SKM-1 (cell line): ENCODE measurements around the gene ADAMTSL1.

Source experiments
- DNase-seq: peaks from one replicate; lab custom pipeline; 2025; ENCODE audit not compliant: unreplicated experiment; lab: John Stamatoyannopoulos, UW

The ADAMTSL1 gene

DNA sequence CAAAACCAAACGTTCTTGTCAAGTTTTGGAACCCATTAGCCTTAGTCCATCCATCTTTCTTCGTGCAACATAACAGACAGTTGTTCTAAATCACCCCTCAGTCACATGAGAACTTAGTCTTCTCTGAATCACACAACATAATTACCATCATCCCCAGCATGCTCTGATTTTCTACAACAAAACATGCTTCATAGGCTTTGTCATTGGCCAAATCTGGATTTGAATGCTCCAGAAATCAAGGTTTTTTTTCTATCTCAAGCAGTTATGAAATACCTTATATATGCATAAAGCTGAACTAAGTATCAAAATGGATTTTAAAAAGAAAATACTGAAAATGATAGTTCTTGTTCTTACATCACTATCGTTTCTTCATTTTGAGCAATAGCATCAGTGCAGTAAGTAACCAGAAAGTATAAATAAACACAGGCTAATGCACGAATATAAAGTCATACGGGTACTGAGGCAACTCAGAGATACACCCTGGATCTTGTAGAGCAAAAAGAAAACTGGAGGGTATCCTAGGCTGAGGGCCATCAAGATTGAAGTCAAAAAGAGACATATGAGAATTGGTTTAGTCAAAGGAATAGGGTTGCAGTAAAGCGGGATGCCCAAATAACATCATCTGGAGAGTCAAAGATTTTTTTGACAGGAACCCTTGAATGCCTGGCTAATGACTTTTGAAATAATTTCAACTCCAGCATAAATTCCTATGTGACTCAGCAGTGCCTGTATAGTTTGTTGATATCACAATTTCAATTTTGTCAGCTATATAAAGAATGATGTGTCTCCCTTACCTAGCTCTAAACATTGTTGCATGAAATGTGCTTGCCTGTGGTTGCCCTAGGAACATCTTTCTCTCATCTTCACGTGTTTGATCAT is 164.7 kb downstream of the ADAMTSL1 start:
- no peak for DNase-seq

GRCh38 chr9:18639911-18640310 is 166.0 kb downstream of the ADAMTSL1 start:
- no peak for DNase-seq

GRCh38 chr9:18658804-18659705 is 185.1 kb downstream of the ADAMTSL1 start:
- DNase-seq, result no peak

DNA sequence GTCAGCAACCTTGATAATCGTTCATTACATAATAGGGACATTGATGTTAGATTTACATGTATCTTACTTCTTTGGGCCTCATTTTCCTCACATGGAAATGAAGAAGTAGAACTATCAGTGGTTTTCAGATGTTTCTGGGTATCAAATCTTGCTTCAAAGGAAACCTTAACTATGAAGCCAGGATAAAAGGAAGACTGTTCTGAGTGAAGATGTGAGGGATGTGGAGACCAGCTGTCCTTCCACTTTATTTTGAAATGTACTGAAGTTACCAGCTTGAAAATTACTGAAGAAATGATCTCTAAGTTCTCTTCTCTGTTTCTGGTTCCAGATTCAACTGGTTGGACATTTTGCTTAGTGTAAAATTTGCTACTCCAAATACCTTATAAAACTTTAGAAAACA is 186.0 kb downstream of the ADAMTSL1 start:
- no peak for DNase-seq

DNA sequence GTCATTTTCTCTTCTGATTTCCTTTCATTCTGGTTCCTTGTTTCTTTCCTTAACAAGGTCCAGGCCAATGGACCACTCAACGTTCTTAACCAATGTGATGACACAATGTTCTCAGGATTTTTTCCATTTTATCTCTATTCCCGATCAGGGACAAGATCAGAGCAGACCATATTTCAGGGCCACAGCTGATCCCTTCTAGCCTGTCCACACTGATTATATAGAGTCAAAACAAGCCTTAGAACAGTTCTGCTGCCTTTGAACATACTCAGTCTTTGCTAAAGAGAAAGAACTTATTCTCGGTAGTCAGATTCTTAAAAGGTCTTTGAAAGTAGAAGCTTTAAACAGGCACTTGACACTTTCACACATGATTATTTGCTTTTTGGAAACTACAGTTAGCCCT is 188.4 kb downstream of the ADAMTSL1 start:
- DNase-seq, result no peak

DNA sequence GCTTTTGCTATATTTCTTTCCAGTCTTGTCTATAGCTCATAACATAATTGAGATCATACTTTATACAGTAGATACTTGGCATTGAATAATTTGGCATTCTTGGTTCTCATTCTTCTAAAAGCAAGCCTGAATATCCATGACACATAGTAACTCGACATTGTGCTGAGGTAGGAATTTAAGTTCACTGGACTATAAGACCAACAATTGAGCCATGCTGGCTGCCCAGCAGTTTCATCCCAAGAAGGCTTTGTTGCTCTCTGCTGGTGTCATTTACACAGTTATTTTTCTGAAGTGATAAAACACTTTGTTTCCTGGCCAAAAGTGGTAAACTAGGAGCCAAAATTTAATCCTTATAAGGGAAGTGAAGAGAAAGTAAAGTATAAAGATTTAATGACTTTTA is 192.0 kb downstream of the ADAMTSL1 start:
- DNase-seq, result no peak

DNA sequence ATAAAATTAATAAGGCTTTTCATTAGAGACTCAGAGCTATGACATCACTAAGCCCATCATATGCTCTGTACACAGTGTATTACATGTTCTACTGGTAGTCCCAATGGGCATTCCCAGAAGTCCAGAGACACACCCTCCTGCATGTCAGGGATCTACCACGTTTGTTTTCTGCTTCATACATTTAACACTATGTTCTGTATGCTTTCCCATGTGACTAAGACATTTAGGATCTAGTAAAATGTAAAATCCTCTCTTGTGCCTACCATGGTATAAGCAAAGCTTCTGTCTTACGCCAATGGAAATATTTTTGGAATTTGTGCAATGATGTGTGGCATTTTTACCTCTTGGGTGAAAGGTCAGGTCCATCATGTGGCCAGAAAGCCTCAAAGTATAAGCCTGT is 192.4 kb downstream of the ADAMTSL1 start:
- no peak for DNase-seq

DNA sequence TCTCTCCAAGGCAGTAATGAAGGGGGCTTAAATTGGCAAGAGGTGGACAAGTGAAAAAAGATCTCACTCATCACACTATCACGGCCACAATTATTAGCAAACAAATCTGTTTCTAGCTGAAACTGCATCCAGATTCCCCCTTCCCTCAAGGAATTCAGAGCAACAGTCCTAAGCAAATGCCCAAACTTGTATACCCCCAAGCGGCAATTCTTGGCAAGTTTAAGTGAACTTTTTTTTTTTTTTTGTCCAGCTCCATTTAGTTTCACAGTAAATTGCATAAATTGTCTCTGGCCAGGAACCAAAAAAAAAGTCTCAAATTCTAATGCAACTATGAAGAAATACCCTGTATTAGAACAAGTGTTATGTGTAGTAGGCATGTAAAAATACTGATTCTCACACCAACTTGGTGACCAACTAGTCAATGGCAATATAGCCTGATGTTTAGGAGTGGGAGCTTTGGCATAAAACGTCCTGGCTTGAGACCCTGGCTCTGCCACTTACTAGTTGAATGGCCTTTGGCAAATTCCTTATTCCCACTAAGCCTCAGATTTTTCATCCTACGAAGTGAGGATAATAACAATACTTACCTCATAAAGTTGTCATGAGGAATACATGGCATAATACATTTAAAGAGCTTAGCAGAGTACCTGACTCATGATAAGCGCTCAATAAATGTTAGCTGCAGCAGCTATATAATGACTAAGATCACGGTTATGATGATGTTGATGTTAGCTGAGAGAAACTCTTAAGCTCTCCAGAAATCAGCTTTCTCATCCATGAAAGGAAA is 193.2 kb downstream of the ADAMTSL1 start:
- DNase-seq, result no peak

GRCh38 chr9:18668944-18669343 is 195.0 kb downstream of the ADAMTSL1 start:
- no peak for DNase-seq

- DNase-seq, result no peak
Observed at GRCh38 chr9:18672706-18673105, 198.8 kb downstream of the ADAMTSL1 start.

- DNase-seq, result no peak
Observed at GRCh38 chr9:18673179-18673578, 199.2 kb downstream of the ADAMTSL1 start.

DNA sequence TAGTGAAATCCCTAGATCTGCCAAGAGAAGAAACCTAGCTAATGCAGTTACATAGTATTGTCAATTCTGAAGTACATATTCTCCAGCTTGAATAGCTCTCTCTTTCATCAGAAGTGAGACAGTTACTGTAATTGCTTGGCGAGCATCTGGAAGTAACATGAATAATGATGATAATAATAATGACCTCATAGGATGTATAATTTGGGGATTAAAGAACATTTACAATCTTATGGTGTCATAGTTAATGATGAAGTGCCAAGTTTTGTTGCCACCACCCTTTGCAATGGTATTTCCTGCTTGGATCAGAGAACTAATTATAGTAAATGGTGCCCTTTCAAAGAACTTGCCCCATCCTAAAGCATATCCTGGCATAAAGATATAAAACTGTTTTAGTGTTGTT is 201.4 kb downstream of the ADAMTSL1 start:
- DNase-seq, result no peak

GRCh38 chr9:18675973-18676372 is 202.0 kb downstream of the ADAMTSL1 start:
- DNase-seq, result no peak

GRCh38 chr9:18676525-18676924 is 202.6 kb downstream of the ADAMTSL1 start:
- DNase-seq, result no peak

- no peak for DNase-seq
Observed at GRCh38 chr9:18678821-18679590, 205.1 kb downstream of the ADAMTSL1 start.

GRCh38 chr9:18682907-18683306 is 209.0 kb downstream of the ADAMTSL1 start:
- DNase-seq, result no peak

DNA sequence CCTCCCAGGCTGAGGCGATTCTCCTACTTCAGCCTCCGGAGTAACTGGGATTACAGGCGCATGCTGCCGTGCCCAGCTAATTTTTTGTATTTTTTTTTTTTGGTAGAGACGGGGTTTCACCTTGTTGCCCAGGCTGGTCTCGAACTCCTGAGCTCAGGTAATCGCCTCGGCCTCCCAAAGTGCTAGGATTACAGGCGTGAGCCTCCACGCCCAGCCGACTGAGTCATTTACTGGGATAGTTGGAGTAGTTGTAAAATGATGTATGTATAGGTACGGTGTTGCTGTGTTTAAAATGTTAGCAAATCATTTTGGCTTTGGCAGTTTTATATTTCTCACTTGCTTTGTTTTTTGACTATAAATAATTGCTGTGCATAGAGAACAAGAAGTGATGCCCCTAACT is 209.4 kb downstream of the ADAMTSL1 start:
- no peak for DNase-seq

- DNase-seq, result no peak
Observed at GRCh38 chr9:18683851-18684250, 209.9 kb downstream of the ADAMTSL1 start.

DNA sequence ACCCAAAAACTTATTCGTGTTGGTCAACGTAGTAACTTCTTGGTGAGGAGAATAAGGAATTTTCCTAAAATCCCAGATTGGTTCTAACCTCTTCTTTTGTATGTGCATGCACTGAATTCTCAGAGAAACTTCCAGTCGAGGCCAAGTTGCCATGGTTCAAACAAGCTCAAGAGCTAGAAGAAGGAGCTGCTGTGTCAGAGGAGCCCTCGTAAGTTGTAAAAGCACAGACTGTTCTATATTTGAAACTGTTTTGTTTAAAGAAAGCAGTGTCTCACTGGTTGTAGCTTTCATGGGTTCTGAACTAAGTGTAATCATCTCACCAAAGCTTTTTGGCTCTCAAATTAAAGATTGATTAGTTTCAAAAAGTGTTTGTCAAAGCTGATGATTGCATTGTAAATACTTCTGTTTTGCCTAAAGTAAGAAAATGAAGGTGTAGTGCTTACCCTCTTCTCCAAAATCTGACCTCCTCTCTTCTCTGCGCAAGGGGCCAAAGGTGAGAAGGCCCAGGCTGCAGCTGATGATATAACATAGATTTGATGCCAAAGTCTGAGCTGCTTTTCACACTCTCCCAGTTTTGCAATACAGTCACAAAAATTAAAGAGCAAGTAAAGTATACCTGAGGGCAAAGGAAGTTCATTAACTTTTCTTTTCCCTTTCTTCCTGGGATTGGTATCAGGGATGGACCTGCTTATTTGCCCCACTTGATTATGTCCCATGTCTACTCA is 210.8 kb downstream of the ADAMTSL1 start:
- no peak for DNase-seq
